Esophagus muscularis mucosa (tissue), 3 donors: ENCODE measurements around the gene PYDC2.

Experiments
- POLR2A ChIP-seq: fragments of 450-650 bp; IDR thresholded peaks from one replicate; pipeline ENCODE4 v1.6.1; 2017; ENCODE audit warnings: antibody characterized with exemption, moderate library complexity, mild to moderate bottlenecking, low read depth
- TF ChIP-seq, protein P1 (sequence below), 3 experiments: fragments of 200-600 bp in 2 of 3; fragments of 450-650 bp in 1 of 3; sonication (generic) in 2 of 3; IDR thresholded peaks; one replicate each; pipeline ENCODE4 v1.5.1; 2017 to 2019; ENCODE audit warnings: antibody characterized with exemption in 3 of 3, mild to moderate bottlenecking in 2 of 3, moderate library complexity in 1 of 3

DNA sequence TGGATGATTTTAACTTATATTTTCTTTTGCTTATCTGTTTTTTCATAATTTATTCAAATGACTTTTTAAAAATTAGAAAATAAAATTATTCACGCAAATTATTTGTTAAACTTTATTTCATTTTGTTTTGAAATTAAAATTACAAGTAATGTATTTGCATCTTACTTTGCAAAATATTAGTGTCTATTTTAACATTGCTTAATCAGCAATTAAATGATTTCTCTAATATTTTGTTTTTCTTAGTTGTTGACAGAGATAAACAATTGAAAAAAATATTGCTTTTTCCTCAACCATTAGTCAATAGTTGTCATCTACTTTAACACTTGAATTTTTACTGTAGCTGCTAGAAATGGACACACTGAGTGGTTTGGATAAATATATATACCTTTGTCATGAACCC is 32.8 kb upstream of the PYDC2 start:
- TF ChIP-seq, protein P1, sequence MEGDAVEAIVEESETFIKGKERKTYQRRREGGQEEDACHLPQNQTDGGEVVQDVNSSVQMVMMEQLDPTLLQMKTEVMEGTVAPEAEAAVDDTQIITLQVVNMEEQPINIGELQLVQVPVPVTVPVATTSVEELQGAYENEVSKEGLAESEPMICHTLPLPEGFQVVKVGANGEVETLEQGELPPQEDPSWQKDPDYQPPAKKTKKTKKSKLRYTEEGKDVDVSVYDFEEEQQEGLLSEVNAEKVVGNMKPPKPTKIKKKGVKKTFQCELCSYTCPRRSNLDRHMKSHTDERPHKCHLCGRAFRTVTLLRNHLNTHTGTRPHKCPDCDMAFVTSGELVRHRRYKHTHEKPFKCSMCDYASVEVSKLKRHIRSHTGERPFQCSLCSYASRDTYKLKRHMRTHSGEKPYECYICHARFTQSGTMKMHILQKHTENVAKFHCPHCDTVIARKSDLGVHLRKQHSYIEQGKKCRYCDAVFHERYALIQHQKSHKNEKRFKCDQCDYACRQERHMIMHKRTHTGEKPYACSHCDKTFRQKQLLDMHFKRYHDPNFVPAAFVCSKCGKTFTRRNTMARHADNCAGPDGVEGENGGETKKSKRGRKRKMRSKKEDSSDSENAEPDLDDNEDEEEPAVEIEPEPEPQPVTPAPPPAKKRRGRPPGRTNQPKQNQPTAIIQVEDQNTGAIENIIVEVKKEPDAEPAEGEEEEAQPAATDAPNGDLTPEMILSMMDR (IDR thresholded peaks at IDR 0.05): no peak
- TF ChIP-seq POLR2A: no peak
